ENCODE data around the gene HNRNPH2. TPM values are rescaled to one million over a fixed set of nuclear protein-coding genes. Genes with fewer than 3 reads are reported as not detected.
A peak's percentile ranks its signal among the peaks of the same experiment; 100 is the strongest.

Gene HNRNPH2
- total RNA-seq, 3 donors from 2014 or later: 43.6 to 65.0 (median 60.7) TPM

- Histone ChIP-seq H3K4me1 (ENCODE audit: low read depth) (peaks cover 4% of the 10 kb centered on the region), H3K9me3 (no peaks in the 10 kb centered on the region), H3K36me3 (ENCODE audit: low read depth) (no peaks in the 10 kb centered on the region), H3K4me3 (peak within 1 kb of the TSS; percentile 19)
- TF ChIP-seq CTCF (IDR thresholded peaks at IDR 0.05): peak; percentile 46
- intact Hi-C loops (cut with DNase I, micrococcal nuclease): no loop called here
- peak; percentile 89 to 92 (median 89) for DNase-seq
- ATAC-seq: peak; percentile 96
Measured at GRCh38 chrX:101390664-101391525, 17.1 kb upstream of the HNRNPH2 start, which contains the start of gene RPL36A. TSS of gene RPL36A (plus strand) at chrX:101391011. CDS start at chrX:101391044, 33 bp downstream.

- H3K36me3 ChIP-seq (ENCODE audit: low read depth): no peaks in the 10 kb centered on the region
- intact Hi-C loops (cut with DNase I, micrococcal nuclease): no loop called here
- DNase-seq: no peak
Measured at GRCh38 chrX:101391831-101392230, 16.2 kb upstream of the HNRNPH2 start.

GRCh38 chrX:101393530-101394305 is 14.3 kb upstream of the HNRNPH2 start:
- intact Hi-C loops (cut with DNase I, micrococcal nuclease): no loop called here
- Histone ChIP-seq H3K4me1 (ENCODE audit: low read depth) (peaks cover 4% of the 10 kb centered on the region), H3K36me3 (ENCODE audit: low read depth) (no peaks in the 10 kb centered on the region), H3K4me3 (no peak overlapping the region), H3K9me3 (no peaks in the 10 kb centered on the region)
- TF ChIP-seq CTCF (IDR thresholded peaks at IDR 0.05): no peak
- DNase-seq (no peak), ATAC-seq (peak; percentile 13)

More at GRCh38 chrX:101391831-101392230, 16.2 kb upstream of the HNRNPH2 start:
- Histone ChIP-seq H3K9me3 (no peaks in the 10 kb centered on the region), H3K4me3 (no peak overlapping the region), H3K4me1 (ENCODE audit: low read depth) (peaks cover 4% of the 10 kb centered on the region)
- no peak for TF ChIP-seq CTCF (IDR thresholded peaks at IDR 0.05)
- ATAC-seq: no peak

- H3K4me1 ChIP-seq (ENCODE audit: low read depth): peaks cover 4% of the 10 kb centered on the region
- TF ChIP-seq CTCF (IDR thresholded peaks at IDR 0.05): no peak
- H3K36me3 ChIP-seq (ENCODE audit: low read depth): no peaks in the 10 kb centered on the region
- H3K9me3 ChIP-seq: no peaks in the 10 kb centered on the region
- H3K4me3 ChIP-seq: no peak overlapping the region
- ATAC-seq (no peak), DNase-seq (no peak)
- intact Hi-C loops (cut with DNase I, micrococcal nuclease): no loop called here
Measured at GRCh38 chrX:101394372-101394771, 13.7 kb upstream of the HNRNPH2 start.

GRCh38 chrX:101395789-101396188 is 12.2 kb upstream of the HNRNPH2 start:
- DNase-seq (no peak), ATAC-seq (no peak)
- intact Hi-C loops (cut with DNase I, micrococcal nuclease): no loop called here
- Histone ChIP-seq H3K9me3 (no peaks in the 10 kb centered on the region), H3K4me1 (ENCODE audit: low read depth) (peaks cover 4% of the 10 kb centered on the region), H3K36me3 (ENCODE audit: low read depth) (no peaks in the 10 kb centered on the region), H3K4me3 (no peak overlapping the region)
- no peak for TF ChIP-seq CTCF (IDR thresholded peaks at IDR 0.05)
